WERI-Rb-1 (cell line): ENCODE data around the gene IL23R.
"Not testable (repeated sequence)": the region's sequence is repeated elsewhere in the genome, so short reads cannot be mapped to it uniquely, and the experiment has no call there.

Experiments
- DNase-seq: peaks from one replicate; pipeline ENCODE4 v3.0.0-alpha.2; 2020
- H3K27ac ChIP-seq: fragments of 250-450 bp; sonication (Bioruptor Pico); 2 replicates; pipeline ENCODE4 v1.5.1; 2020; ENCODE audit warnings: mild to moderate bottlenecking, moderate library complexity
- H3K27me3 ChIP-seq: fragments of 250-450 bp; sonication (Bioruptor Pico); 2 replicates; pipeline ENCODE4 v1.5.1; 2021; ENCODE audit warnings: mild to moderate bottlenecking, low read depth, moderate library complexity; ENCODE audit not compliant: insufficient read depth, severe bottlenecking
- H3K36me3 ChIP-seq: fragments of 250-450 bp; sonication (Bioruptor Pico); 2 replicates; pipeline ENCODE4 v1.5.1; 2020; ENCODE audit warnings: mild to moderate bottlenecking, moderate library complexity
- H3K4me3 ChIP-seq: 2 replicates; pipeline ENCODE4 v1.5.1; 2011; ENCODE audit warnings: low read depth, mild to moderate bottlenecking, control low read depth, low read length
- H3K9me3 ChIP-seq: fragments of 250-450 bp; sonication (Bioruptor Pico); 2 replicates; pipeline ENCODE4 v1.5.1; 2021; ENCODE audit warnings: mild to moderate bottlenecking, moderate library complexity; ENCODE audit not compliant: severe bottlenecking
- TF ChIP-seq, protein P1 (sequence below): IDR thresholded peaks from 2 replicates; pipeline ENCODE4 v1.5.1; 2011; ENCODE audit warnings: low read depth, mild to moderate bottlenecking, control low read depth, inconsistent platforms, low read length

The IL23R gene

DNA sequence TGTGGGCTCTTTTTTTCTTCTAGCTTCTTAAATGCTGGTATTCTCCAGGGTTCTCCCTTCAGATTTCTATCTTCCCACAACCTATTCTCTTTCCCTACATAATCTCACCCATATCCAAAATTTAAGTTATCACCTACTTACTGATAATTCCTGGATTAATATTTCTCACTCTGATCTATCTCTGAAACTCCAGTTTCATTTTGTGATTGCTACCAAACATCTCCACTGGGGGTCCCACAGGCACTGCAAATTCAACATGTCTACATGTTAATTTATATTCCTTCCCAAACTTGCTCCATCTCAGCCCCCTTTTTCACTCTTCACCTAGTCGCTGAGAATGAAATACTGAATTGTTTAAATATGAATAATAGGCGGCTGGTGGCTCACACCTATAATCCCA lies 21.6 kb upstream of the IL23R start:
- Histone ChIP-seq H3K9me3 (no peaks in the 10 kb centered on the region), H3K4me3 (no peak overlapping the region), H3K36me3 (no peaks in the 10 kb centered on the region), H3K27ac (no peak overlapping the region), H3K27me3 (no peaks in the 10 kb centered on the region)
- TF ChIP-seq, protein P1, sequence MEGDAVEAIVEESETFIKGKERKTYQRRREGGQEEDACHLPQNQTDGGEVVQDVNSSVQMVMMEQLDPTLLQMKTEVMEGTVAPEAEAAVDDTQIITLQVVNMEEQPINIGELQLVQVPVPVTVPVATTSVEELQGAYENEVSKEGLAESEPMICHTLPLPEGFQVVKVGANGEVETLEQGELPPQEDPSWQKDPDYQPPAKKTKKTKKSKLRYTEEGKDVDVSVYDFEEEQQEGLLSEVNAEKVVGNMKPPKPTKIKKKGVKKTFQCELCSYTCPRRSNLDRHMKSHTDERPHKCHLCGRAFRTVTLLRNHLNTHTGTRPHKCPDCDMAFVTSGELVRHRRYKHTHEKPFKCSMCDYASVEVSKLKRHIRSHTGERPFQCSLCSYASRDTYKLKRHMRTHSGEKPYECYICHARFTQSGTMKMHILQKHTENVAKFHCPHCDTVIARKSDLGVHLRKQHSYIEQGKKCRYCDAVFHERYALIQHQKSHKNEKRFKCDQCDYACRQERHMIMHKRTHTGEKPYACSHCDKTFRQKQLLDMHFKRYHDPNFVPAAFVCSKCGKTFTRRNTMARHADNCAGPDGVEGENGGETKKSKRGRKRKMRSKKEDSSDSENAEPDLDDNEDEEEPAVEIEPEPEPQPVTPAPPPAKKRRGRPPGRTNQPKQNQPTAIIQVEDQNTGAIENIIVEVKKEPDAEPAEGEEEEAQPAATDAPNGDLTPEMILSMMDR: no peak
- DNase-seq: no peak

DNA sequence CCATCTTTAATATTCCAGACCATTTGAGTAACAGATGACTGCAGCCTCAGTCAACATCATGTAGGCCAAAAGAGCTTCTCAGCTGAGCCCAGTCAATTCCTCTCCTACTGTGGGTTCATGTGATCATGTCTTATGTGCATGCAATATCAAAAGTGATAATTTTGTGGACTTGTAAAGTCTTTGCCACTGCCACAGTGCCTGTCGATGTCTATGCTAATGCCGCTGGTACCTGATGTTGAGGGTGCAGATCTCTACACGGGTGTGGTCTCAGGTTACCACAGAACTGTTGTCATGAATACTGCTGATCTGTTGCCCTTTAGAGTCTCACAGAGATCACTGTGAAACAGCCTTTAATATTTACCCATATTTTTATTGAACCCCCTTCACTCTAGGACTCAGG lies 20.2 kb upstream of the IL23R start:
- no peak overlapping the region for H3K4me3 ChIP-seq
- H3K27ac ChIP-seq: no peak overlapping the region
- no peak for DNase-seq
- H3K36me3 ChIP-seq: no peaks in the 10 kb centered on the region
- TF ChIP-seq, protein P1: no peak
- H3K27me3 ChIP-seq: no peaks in the 10 kb centered on the region
- H3K9me3 ChIP-seq: no peaks in the 10 kb centered on the region

DNA sequence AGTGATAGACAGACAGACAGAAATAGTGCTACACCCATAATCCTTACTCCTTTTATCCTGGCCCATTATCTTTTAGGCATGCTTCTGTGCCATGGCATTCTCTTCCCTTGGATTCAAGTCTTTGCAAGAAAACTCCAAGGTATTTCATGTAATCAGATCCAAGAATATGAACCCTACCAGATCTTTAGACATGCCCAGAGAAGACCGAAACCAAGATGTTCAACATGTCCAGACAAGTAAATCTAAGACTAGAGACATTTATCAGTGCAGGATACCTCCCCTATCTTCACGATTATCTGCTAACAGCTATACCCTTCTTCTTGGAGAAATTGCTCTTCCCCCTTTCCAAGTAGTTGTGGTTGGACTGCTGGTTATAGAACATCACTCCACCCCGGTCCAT lies 19.7 kb upstream of the IL23R start:
- no peaks in the 10 kb centered on the region for H3K9me3 ChIP-seq
- TF ChIP-seq, protein P1: no peak
- H3K36me3 ChIP-seq: no peaks in the 10 kb centered on the region
- no peak for DNase-seq
- no peaks in the 10 kb centered on the region for H3K27me3 ChIP-seq
- no peak overlapping the region for H3K27ac ChIP-seq
- H3K4me3 ChIP-seq: no peak overlapping the region

DNA sequence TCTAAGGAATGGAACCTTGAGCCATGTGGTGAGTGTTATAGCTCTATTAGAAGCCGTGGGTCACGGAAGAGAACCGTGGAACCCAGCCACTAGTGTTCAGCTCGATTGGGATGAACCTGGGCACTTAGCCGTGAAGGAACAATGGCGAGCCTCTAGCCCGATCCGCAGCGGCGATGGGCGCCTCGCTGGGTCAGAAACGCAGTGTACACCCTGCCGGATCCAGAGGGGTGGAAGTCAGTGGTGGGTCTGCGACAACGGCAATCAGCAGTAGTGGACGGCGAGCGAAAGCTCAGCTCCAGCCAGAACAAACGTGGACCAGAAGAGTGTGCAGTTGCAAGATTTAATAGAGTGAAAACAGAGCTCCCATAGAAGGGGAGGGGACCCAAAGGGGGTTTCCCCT lies 18.3 kb upstream of the IL23R start:
- not testable (repeated sequence) for H3K4me3 ChIP-seq, H3K9me3 ChIP-seq, DNase-seq, H3K27me3 ChIP-seq, H3K27ac ChIP-seq, H3K36me3 ChIP-seq

DNA sequence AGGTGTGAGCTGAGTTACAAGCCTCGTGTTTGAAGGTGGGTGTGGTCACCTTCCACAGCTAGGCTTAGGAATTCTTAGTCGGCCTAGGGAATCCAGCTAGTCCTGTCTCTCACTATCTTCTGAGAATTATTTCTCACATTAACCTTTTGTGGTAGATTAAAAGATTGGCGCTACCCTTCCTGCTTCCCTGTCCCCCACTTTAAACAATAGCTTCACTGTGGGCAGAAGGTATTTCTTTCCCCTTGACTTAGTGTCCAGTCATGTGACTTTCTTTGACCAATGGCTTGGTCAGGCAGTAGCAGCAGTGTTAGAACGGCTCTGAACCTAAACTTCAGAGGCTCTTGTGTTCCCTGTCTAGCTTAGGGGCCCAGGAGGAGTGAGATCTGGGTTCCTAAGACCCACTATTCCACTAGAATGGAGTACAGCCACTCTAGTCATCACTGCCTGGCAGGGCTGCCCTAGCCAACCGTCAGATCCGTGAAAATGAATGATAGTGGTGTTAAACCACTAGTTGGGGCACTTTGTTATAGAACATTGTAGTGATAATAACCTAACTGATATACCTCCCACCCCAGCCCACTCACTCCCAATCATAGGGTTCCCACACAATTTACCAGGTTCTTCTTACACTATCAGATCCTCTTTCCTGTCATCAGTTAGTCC lies 17.6 kb upstream of the IL23R start:
- H3K27me3 ChIP-seq: no peaks in the 10 kb centered on the region
- H3K9me3 ChIP-seq: no peaks in the 10 kb centered on the region
- no peak for DNase-seq
- H3K36me3 ChIP-seq: no peaks in the 10 kb centered on the region
- TF ChIP-seq, protein P1: no peak
- H3K4me3 ChIP-seq: no peak overlapping the region
- H3K27ac ChIP-seq: no peak overlapping the region

DNA sequence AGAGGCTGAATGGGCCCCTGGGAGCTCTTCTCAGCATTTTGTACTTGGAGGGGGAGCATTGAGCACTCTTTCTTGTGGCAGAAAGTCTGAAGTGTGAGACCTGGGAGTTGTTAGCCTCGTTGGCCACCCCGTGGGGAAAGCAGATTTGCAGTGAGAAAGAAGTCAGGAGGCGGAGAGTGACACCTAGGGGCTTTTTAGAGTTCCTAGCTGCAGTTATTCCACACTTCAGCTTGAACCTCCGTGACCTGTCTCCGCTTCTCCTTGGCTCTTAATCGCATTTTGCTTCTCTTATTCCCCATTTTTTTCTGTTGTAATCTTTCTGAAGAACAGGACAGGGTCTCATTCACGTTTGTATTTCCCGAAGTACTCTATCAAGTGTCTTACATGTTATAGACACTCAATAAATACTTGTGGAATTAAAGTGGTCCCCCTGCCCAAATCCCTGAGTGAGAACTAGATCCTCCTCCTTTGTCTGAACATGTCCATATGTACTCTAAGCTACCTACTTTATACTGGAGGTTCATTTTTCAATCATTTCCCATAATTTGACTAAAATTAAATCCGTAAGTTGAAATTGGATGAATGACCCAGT lies 17.0 kb upstream of the IL23R start:
- Histone ChIP-seq H3K27ac (no peak overlapping the region), H3K4me3 (peak overlapping the region; percentile 25), H3K27me3 (no peaks in the 10 kb centered on the region), H3K9me3 (no peaks in the 10 kb centered on the region), H3K36me3 (no peaks in the 10 kb centered on the region)
- TF ChIP-seq, protein P1: peak; percentile 83
- DNase-seq: peak; percentile 78
